Measurements from ENCODE around the gene ZNF609.

The ZNF609 gene

DNA sequence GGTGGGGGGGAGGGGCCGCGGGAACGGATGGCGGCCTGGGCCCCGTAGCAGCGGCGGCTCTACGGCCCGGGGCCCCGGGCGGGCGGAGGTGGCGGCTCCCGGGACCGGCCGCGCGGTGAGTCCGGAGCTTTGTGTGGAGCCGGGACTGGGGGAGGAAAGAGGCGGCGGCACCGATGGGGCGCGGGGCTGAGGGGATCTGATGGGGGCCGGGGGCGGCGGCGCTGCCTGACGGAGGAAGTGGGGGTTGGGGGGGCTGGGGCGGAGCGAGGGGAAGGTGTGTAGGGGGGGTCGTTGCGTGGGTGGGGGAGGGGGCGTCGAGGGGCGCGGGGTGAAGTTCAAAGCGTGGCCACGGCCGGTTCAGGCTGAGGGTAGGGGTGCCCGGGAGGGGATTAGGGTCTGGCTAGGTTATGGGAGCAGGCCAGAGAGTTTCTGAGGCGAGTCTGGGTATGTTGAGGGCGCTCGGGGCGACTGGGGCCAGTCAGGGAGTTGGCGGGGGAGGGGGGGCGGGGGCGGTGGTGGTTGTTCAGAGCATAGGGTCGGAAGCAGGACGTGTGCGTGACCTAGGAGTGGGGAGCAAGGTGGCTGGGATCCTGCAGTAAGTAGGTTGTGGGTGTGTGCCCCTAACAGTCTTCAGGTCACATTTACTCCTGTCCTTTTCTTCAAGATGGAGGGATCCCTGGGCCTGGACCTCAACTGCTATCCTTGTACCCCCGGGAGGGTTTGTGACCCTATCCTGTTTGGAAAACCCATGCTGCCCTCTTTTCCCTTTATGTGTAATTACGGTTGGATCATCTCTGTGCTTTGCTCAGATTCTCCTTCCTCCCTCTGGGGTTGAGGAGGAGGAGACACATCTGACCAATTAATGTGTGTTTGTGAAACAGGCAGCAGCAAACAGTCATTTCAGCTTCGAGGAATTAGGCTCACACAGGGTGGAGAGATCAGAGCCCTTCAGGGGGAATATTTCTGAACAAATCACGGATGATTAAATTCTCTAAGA, 644 bp downstream of the ZNF609 start:
- TF ChIP-seq PPARA (CRISPR knock-in tag; IDR thresholded peaks at IDR 0.05; ENCODE audit: borderline replicate concordance) = no peak
- TF ChIP-seq, protein P1, sequence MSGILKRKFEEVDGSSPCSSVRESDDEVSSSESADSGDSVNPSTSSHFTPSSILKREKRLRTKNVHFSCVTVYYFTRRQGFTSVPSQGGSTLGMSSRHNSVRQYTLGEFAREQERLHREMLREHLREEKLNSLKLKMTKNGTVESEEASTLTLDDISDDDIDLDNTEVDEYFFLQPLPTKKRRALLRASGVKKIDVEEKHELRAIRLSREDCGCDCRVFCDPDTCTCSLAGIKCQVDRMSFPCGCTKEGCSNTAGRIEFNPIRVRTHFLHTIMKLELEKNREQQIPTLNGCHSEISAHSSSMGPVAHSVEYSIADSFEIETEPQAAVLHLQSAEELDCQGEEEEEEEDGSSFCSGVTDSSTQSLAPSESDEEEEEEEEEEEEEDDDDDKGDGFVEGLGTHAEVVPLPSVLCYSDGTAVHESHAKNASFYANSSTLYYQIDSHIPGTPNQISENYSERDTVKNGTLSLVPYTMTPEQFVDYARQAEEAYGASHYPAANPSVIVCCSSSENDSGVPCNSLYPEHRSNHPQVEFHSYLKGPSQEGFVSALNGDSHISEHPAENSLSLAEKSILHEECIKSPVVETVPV (CRISPR knock-in tag; IDR thresholded peaks at IDR 0.05) = no peak
- TF ChIP-seq ZNF70 (CRISPR knock-in tag; IDR thresholded peaks at IDR 0.05) = no peak
- no peak for TF ChIP-seq ZNF8 (CRISPR knock-in tag; IDR thresholded peaks at IDR 0.05)
- TF ChIP-seq TCF4 (CRISPR knock-in tag; IDR thresholded peaks at IDR 0.05; ENCODE audit: borderline replicate concordance) = no peak
- TF ChIP-seq ZC3H10 (CRISPR knock-in tag; IDR thresholded peaks at IDR 0.05) = no peak
- TF ChIP-seq OSR1 (CRISPR knock-in tag; IDR thresholded peaks at IDR 0.05) = no peak
- TF ChIP-seq ZFP30 (CRISPR knock-in tag; IDR thresholded peaks at IDR 0.05) = no peak
- no peak for TF ChIP-seq RARB (CRISPR knock-in tag; IDR thresholded peaks at IDR 0.05)
- no peak for TF ChIP-seq ISL1 (CRISPR knock-in tag; IDR thresholded peaks at IDR 0.05)
- no peak for TF ChIP-seq ZNF565 (CRISPR knock-in tag; conservative IDR thresholded peaks at IDR 0.05; ENCODE audit: low read depth)
- no peak for TF ChIP-seq SNAI2 (CRISPR knock-in tag; IDR thresholded peaks at IDR 0.05)
- TF ChIP-seq ESRRG (CRISPR knock-in tag; IDR thresholded peaks at IDR 0.05) = no peak
- no peak for TF ChIP-seq GLIS3 (CRISPR knock-in tag; IDR thresholded peaks at IDR 0.05)
- TF ChIP-seq TOX (CRISPR knock-in tag; IDR thresholded peaks at IDR 0.05; ENCODE audit: borderline replicate concordance) = no peak
- ATAC-seq = peak; percentile 74

DNA sequence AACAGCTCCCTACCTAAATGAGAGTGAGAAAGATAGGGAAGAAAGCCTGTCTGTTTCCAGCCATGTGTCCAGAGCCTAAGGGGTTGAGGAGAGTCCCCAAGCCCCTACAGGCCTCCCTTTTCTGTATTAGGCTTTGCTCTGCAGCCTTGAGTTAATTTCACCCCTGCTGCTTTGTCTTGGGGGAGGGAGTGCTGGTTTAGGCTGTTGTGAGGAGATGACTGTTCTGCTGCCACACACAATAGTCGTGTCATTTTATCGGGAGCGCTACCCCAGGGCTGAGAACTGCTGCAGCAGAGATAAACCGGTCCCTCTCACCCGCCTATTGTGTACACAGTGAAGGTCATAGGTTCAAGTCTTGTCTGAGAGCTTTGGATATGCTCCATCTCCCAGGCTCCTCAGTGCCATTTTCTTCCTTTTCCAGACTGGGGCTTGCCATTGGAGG, 1.4 kb downstream of the ZNF609 start:
- ATAC-seq = peak; percentile 18
- TF ChIP-seq ISL1 (CRISPR knock-in tag; IDR thresholded peaks at IDR 0.05) = no peak
- TF ChIP-seq GLIS3 (CRISPR knock-in tag; IDR thresholded peaks at IDR 0.05) = no peak
- no peak for TF ChIP-seq ESRRG (CRISPR knock-in tag; IDR thresholded peaks at IDR 0.05)
- no peak for TF ChIP-seq ZC3H10 (CRISPR knock-in tag; IDR thresholded peaks at IDR 0.05)

DNA sequence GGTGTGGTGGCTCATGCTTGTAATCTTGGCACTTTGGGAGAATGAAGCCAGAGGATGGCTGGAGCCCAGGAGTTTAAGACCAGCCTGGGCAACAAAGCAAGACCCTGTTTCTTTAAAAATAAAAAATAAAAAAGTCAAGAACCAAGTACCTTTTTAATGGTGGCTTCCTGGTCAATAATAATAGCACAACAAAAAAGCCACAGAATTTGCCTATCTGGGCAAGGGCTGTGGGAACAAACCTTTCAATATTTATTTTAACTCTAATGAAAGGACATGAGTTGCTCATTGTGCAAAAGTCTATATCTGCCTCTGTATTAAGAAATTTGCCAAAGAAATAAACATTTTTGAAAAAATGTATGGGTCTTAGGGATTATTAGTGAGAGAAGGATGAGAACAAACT, 2.1 kb downstream of the ZNF609 start:
- TF ChIP-seq ARNTL (CRISPR knock-in tag; IDR thresholded peaks at IDR 0.05; ENCODE audit: borderline replicate concordance, low read depth) = no peak
- TF ChIP-seq, protein P2, sequence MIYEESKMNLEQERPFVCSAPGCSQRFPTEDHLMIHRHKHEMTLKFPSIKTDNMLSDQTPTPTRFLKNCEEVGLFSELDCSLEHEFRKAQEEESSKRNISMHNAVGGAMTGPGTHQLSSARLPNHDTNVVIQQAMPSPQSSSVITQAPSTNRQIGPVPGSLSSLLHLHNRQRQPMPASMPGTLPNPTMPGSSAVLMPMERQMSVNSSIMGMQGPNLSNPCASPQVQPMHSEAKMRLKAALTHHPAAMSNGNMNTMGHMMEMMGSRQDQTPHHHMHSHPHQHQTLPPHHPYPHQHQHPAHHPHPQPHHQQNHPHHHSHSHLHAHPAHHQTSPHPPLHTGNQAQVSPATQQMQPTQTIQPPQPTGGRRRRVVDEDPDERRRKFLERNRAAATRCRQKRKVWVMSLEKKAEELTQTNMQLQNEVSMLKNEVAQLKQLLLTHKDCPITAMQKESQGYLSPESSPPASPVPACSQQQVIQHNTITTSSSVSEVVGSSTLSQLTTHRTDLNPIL (CRISPR knock-in tag; IDR thresholded peaks at IDR 0.05; ENCODE audit: low read depth) = no peak
- TF ChIP-seq, protein P1 (CRISPR knock-in tag; IDR thresholded peaks at IDR 0.05) = no peak
- no peak for ATAC-seq

DNA sequence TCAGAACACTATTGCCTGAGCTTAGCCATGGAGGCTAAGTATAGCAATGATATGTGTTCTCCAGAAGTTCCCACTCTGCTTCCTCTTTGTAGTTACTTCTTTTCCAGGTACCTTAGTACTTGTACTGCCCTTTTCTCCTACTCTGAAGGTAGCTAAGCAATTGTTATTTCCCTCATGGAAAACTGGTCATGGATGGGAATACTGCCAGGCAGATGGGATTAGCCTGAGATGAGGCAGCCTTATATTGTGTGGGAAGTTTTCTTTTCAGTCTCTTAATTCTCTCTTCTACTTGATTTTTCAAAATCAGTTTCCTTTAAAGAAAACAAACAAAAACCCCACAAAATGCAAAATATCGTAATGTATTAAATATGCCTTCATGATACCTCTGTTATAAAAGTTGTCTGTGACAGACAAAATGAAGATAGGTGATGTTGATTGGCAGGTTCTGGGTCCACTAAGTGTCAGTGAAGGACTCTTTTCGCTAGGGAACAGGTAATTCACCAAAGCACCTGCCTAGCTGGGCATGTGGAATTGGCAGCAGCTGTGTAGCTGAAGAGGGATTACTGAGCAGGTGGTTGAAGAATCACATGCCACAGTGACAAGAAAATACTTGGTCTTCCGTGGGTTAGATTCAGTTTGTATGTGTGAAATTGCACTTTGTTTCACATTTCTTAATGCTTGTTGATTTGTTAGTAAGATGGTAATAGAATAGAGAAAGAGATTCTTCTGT, 4.1 kb downstream of the ZNF609 start:
- TF ChIP-seq ZNF70 (CRISPR knock-in tag; IDR thresholded peaks at IDR 0.05) (no peak), RARB (CRISPR knock-in tag; IDR thresholded peaks at IDR 0.05) (no peak), ZNF565 (CRISPR knock-in tag; conservative IDR thresholded peaks at IDR 0.05; ENCODE audit: low read depth) (no peak), ARNTL (CRISPR knock-in tag; IDR thresholded peaks at IDR 0.05; ENCODE audit: borderline replicate concordance, low read depth) (no peak)
- TF ChIP-seq, protein P2 (CRISPR knock-in tag; IDR thresholded peaks at IDR 0.05; ENCODE audit: low read depth) = no peak
- no peak for ATAC-seq

Data from SK-N-SH treated with all-trans-retinoic acid at 6 μM for 48 hours (cell line).